Epithelial cell of prostate (primary cell): ENCODE measurements around the gene YBX1.
"Not testable (repeated sequence)": the region's sequence is repeated elsewhere in the genome, so short reads cannot be mapped to it uniquely, and the experiment has no call there.

Experiments
- DNase-seq: peaks from one replicate; pipeline ENCODE4 v3.0.0-alpha.2; 2011; ENCODE audit warnings: low read depth, low spot score
- H3K27ac ChIP-seq: fragments of 450-650 bp; 2 replicates; pipeline ENCODE4 v1.5.1; 2017; ENCODE audit warnings: mild to moderate bottlenecking

The YBX1 gene

GRCh38 chr1:42746436-42747105 is 64.4 kb downstream of the YBX1 start:
- no peak overlapping the region for H3K27ac ChIP-seq
- no peak for DNase-seq

- no peak for DNase-seq
- H3K27ac ChIP-seq = no peak overlapping the region
Measured at GRCh38 chr1:42747125-42747524, 64.9 kb downstream of the YBX1 start.

DNA sequence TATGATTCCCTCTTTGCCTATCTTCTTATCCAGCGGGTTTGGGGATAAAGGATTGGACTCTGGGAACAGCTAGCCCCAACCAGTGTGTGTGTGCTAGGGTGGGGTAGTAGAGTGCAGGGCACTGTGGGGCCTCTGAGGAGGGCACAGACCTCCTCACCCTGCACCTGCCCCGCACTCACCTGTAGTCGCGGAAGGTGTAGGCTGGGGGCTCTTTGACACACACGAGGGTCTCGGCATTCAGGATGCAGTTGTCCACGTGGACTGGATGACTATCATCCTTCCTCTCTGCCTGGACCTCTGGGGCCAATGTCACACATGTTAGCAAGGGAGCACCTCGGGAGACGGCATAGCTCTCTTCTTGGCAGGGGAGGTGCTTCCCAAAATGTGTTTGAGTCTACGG is 65.8 kb downstream of the YBX1 start:
- no peak for DNase-seq
- no peak overlapping the region for H3K27ac ChIP-seq

DNA sequence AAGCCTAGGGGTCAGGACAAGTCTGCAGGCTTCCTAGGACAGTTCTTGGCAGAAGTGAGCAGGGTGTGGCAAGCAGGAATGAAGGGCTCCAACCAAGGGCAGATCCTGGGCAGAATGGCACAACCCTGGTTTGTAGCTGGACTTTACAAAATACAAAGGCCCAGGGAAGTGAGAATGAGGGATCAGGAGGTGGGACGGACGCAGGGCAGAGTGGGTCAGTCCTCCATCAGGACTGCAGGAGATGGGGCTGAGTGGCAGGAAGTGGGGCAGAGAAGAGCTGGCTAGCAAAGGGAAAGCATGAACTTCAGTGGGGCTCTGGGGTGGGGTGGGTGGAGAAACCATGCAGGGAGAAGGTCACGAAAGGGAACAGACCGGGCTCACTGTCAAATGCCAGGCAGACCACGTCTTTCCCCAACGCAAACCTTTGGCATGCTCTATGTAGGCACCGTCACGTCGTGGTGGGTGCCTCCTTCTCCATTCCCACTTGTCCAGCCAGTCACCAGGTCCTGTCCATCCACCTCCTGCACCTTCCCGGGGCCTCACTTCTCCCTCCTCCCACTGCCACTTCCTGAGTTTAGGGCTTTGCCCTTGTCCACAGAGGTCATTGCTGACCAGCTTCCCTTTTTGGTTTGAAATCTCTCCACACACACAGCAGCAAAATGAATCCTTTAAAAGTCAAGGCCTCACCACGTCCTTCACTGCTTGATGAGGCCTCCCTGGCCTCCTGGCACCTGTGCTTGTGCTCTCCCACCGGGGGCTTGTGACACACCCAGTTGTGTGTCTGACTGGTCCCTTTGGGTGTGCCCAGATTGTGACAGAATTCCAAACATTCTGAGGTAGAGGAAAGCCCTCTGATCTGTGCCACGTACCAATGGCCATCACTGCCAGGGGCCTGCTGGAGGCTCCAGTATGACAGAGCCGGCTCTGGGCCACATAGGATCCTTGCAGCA is 66.5 kb downstream of the YBX1 start:
- no peak overlapping the region for H3K27ac ChIP-seq
- no peak for DNase-seq

- DNase-seq = no peak
- H3K27ac ChIP-seq = no peak overlapping the region
Measured at GRCh38 chr1:42750041-42750440, 67.8 kb downstream of the YBX1 start.

- H3K27ac ChIP-seq, DNase-seq: not testable (repeated sequence)
Measured at GRCh38 chr1:42751511-42752070, 69.4 kb downstream of the YBX1 start.

DNA sequence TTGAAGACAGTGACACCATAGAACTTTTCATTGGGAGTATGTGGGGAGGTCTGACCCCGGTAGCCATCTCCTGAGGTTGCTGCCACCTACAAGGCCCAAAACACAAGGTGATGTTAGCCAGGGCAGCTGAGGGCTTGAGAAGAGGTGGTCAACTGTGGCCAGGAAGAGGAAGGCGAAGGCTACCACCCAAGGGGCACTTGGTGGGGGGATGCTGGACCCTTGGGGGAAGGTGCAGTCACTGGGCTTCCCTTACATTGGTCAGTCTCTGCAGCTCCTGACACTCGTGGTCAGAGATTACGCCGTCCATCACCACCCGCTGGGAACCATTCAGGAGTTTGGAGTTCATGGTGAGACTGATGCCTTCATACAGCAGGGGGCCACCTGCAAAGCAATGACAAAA is 70.1 kb downstream of the YBX1 start:
- no peak for DNase-seq
- H3K27ac ChIP-seq = no peak overlapping the region

GRCh38 chr1:42753070-42753469 is 70.9 kb downstream of the YBX1 start:
- no peak overlapping the region for H3K27ac ChIP-seq
- DNase-seq = no peak
